ENCODE results near the gene OR13C2.

DNA sequence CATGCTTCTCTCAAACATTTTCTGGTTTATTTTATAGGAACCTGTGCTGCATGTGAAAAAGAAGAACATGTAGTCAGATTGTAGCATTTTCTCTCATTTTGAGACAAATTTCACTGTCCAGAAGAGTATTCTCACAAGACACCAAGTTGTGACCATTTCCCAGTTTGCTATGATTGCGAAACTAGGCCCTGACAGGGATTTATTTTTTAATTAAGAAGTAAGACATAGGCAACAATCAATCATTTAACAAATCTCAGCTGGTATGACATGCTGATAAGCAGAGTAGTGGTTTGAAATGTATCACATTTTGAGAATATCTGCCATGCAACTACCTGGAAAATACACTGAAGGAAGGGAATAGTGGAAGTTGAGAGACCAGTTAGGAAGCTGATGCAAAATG, 24.9 kb downstream of the OR13C2 start:
- TF ChIP-seq, protein P1, sequence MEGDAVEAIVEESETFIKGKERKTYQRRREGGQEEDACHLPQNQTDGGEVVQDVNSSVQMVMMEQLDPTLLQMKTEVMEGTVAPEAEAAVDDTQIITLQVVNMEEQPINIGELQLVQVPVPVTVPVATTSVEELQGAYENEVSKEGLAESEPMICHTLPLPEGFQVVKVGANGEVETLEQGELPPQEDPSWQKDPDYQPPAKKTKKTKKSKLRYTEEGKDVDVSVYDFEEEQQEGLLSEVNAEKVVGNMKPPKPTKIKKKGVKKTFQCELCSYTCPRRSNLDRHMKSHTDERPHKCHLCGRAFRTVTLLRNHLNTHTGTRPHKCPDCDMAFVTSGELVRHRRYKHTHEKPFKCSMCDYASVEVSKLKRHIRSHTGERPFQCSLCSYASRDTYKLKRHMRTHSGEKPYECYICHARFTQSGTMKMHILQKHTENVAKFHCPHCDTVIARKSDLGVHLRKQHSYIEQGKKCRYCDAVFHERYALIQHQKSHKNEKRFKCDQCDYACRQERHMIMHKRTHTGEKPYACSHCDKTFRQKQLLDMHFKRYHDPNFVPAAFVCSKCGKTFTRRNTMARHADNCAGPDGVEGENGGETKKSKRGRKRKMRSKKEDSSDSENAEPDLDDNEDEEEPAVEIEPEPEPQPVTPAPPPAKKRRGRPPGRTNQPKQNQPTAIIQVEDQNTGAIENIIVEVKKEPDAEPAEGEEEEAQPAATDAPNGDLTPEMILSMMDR (IDR thresholded peaks at IDR 0.05; ENCODE audit: borderline replicate concordance, extremely low read depth, low read length, poor library complexity, severe bottlenecking): no peak
- no peak for TF ChIP-seq EZH2 (IDR thresholded peaks at IDR 0.05; ENCODE audit: borderline replicate concordance, low read depth, low read length, severe bottlenecking)

All from DND-41 (cell line).